NB4 (cell line): Measurements from ENCODE around the gene TMEM219.

Source experiments
- DNase-seq: peaks from one replicate; pipeline ENCODE4 v3.0.0; 2010; ENCODE audit warnings: low read depth
- H3K4me3 ChIP-seq: one replicate; pipeline ENCODE4 v1.5.1; 2011; ENCODE audit warnings: mild to moderate bottlenecking, low read depth, low read length, moderate library complexity
- MYC ChIP-seq: IDR thresholded peaks from 2 replicates; pipeline ENCODE4 v1.6.1; 2011; ENCODE audit warnings: low read depth, low read length
- POLR2A ChIP-seq: IDR thresholded peaks from 2 replicates; pipeline ENCODE4 v1.6.1; 2011; ENCODE audit warnings: mild to moderate bottlenecking; ENCODE audit not compliant: insufficient read length; ENCODE audit errors: extremely low read depth
- TF ChIP-seq, protein P1 (sequence below): IDR thresholded peaks from 2 replicates; pipeline ENCODE4 v1.6.1; 2011; ENCODE audit warnings: low read depth, low read length
- TF ChIP-seq, protein P2 (sequence below): IDR thresholded peaks from one replicate; pipeline ENCODE4 v1.5.1; 2012; ENCODE audit warnings: low read depth, low read length

Gene TMEM219

GRCh38 chr16:29977063-29977825 is 15.4 kb downstream of the TMEM219 start:
- DNase-seq = no peak
- peak overlapping the region; percentile 87 for H3K4me3 ChIP-seq
- TF ChIP-seq, protein P1, sequence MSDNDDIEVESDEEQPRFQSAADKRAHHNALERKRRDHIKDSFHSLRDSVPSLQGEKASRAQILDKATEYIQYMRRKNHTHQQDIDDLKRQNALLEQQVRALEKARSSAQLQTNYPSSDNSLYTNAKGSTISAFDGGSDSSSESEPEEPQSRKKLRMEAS = no peak
- TF ChIP-seq POLR2A = no peak
- TF ChIP-seq MYC = no peak
- TF ChIP-seq, protein P2, sequence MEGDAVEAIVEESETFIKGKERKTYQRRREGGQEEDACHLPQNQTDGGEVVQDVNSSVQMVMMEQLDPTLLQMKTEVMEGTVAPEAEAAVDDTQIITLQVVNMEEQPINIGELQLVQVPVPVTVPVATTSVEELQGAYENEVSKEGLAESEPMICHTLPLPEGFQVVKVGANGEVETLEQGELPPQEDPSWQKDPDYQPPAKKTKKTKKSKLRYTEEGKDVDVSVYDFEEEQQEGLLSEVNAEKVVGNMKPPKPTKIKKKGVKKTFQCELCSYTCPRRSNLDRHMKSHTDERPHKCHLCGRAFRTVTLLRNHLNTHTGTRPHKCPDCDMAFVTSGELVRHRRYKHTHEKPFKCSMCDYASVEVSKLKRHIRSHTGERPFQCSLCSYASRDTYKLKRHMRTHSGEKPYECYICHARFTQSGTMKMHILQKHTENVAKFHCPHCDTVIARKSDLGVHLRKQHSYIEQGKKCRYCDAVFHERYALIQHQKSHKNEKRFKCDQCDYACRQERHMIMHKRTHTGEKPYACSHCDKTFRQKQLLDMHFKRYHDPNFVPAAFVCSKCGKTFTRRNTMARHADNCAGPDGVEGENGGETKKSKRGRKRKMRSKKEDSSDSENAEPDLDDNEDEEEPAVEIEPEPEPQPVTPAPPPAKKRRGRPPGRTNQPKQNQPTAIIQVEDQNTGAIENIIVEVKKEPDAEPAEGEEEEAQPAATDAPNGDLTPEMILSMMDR = no peak

DNA sequence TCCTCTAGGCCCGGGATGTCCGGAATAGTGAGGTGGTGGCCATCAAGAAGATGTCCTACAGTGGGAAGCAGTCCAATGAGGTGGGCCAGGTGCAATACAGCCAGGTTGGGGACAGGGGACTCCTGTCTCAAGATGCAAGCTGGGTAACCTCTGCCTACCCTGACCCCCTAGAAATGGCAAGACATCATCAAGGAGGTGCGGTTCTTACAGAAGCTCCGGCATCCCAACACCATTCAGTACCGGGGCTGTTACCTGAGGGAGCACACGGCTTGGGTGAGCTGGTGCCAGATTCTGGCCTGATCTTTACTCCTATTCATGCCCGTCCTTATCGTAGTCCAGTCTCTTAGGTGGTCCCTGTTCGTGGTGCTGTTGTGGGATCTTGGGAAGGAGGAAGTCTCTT is 16.2 kb downstream of the TMEM219 start:
- DNase-seq = no peak
- TF ChIP-seq MYC = no peak
- no peak for TF ChIP-seq POLR2A
- TF ChIP-seq, protein P2 = no peak
- TF ChIP-seq, protein P1 = no peak

GRCh38 chr16:29978564-29979270 is 16.8 kb downstream of the TMEM219 start:
- H3K4me3 ChIP-seq = no peak overlapping the region
- TF ChIP-seq, protein P2 = no peak
- TF ChIP-seq POLR2A (no peak), MYC (no peak)
- TF ChIP-seq, protein P1 = no peak
- DNase-seq = no peak

More for the DNA sequence above, 16.2 kb downstream of the TMEM219 start:
- H3K4me3 ChIP-seq = no peak overlapping the region

DNA sequence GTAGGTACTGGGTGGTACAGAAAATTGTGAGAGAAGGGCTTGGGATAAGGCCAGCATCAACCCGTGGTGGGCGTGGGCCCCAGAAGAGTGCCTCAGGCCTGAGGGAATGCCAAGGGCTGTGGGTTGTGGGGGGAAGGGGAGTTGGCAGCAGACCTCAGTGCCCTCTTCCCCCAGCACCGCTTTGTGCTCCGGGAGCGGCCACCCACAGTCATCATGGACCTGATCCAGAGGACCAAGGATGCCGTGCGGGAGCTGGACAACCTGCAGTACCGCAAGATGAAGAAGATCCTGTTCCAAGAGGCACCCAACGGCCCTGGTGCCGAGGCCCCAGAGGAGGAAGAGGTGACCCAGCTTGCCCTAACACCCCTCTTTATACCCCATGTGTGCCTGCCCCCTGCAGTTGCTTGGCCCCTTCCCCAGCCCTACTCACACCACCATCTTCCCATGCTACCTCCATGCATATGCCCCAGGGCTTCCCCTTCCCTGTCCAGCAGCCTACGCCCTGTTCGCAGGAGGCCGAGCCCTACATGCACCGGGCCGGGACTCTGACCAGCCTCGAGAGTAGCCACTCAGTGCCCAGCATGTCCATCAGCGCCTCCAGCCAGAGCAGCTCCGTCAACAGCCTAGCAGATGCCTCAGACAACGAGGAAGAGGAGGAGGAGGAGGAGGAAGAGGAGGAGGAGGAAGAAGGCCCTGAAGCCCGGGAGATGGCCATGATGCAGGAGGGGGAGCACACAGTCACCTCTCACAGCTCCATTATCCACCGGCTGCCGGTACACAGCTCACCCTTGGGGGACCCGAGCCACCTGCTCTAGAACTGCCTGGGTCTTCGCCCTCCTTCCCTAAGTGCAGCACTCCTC is 20.9 kb downstream of the TMEM219 start:
- DNase-seq = no peak
- no peak overlapping the region for H3K4me3 ChIP-seq

More for the DNA sequence above, 20.9 kb downstream of the TMEM219 start:
- TF ChIP-seq, protein P2 = no peak
- TF ChIP-seq MYC = no peak
- TF ChIP-seq POLR2A = no peak
- TF ChIP-seq, protein P1 = no peak
